KG1 (cell line): ENCODE results near the gene RAD52.

Experiments
- DNase-seq: peaks from one replicate; lab custom pipeline; 2025; lab: John Stamatoyannopoulos, UW

RAD52 gene

GRCh38 chr12:868722-869121 lies 80.8 kb downstream of the RAD52 start:
- no peak for DNase-seq

GRCh38 chr12:867905-868304 lies 81.6 kb downstream of the RAD52 start:
- DNase-seq, result no peak

GRCh38 chr12:865614-866013 lies 83.9 kb downstream of the RAD52 start:
- DNase-seq, result no peak

GRCh38 chr12:863285-863684 lies 86.2 kb downstream of the RAD52 start:
- no peak for DNase-seq

GRCh38 chr12:862303-862911 lies 87.1 kb downstream of the RAD52 start:
- DNase-seq, result no peak
